GM21619 (cell line): ENCODE data around the gene TNFRSF4.

ENCODE experiments used
- ATAC-seq: cut with Tn5 transposase; IDR thresholded peaks from one replicate; pipeline ENCODE4 v1.9.1; 2021; ENCODE audit not compliant: unreplicated experiment

Gene TNFRSF4

GRCh38 chr1:1171161-1171545, 42.8 kb downstream of the TNFRSF4 start:
- no peak for ATAC-seq

DNA sequence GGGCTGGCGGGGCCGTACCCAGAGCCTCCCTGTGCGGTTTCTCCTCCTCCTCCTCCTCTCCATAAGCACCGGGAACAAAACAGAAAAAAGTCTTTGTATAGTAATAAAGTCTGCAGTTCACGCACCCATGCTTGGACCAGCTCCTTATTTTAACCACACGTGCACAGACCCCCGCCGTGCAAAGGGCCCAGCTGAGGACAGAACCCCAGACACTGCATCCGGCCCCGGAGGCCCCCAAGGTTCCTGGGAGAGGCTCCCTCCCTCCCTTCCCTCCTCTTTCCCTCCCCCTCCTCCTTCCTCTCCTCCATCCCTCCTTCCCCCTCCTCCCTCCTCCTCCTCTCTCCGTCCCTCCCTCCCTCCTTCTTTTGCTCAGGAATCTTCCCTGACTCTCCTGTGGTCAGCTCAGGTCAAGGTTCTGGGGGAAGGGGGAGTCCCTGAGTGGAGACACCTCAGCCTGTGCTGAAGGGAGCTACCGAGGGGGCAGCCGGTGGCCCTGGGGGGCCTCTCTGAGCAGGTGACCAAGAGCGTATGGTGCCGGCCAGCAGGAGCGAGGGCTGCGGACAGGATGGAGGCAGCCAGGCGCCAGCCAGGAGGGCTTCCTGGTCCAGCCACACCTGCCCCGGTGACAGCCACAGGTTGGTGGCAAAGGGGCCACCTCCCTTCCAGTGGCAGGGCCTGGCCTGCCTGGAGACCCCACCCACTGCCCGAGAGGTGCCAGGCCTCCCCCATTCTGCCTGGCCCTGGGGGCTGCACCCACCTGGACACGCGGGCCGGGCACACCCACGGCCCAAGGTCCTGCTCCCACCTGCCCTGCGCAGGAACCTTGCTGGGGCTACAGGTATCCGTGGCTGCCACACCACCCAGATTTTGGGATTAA, 43.5 kb downstream of the TNFRSF4 start:
- no peak for ATAC-seq

GRCh38 chr1:1169429-1170214, 44.3 kb downstream of the TNFRSF4 start:
- ATAC-seq: no peak

DNA sequence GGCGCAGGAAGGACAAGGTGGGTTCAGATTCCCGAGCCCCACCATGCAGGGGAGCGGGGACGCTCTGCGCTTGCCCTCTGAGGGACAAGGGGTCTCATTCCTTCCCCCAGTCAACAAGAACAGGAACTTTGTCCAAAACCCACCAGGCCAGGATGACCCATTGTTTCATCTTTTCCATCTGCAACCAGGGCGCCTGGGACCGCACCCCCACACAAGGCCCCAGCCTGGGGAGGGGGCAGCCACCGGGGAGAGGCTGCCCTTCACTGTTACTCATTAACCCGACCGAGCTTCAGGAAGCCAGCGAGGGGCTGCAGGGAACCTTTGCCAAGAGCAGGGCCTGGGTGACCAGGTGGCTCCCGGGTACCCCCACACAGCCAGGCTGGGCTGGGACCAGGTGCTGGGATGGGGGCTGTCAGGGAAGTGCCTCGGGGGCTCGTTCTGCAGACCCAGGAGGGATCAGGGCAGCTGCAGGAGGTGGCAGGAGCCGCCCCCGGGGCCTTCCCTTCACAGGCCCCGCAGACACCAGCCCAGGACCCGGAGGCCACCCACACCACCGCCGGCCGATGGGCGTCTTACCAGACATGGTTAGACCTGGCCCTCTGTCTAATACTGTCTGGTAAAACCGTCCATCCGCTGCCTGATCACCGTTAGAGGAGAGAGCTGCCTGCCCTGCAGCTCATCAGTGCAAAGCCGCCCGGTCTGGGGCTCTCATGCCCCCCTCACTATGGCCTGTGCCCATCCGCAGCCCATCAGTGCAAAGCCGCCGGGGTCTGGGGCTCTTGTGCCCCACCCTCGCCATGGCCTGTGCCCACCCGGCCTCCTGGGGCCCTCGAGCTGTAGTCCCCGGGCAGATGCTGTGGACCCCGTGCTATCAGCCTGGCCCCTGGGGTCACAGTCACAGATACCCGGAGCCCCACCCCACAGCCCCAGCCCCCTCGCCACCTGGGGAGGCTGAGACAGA, 45.2 kb downstream of the TNFRSF4 start:
- no peak for ATAC-seq

DNA sequence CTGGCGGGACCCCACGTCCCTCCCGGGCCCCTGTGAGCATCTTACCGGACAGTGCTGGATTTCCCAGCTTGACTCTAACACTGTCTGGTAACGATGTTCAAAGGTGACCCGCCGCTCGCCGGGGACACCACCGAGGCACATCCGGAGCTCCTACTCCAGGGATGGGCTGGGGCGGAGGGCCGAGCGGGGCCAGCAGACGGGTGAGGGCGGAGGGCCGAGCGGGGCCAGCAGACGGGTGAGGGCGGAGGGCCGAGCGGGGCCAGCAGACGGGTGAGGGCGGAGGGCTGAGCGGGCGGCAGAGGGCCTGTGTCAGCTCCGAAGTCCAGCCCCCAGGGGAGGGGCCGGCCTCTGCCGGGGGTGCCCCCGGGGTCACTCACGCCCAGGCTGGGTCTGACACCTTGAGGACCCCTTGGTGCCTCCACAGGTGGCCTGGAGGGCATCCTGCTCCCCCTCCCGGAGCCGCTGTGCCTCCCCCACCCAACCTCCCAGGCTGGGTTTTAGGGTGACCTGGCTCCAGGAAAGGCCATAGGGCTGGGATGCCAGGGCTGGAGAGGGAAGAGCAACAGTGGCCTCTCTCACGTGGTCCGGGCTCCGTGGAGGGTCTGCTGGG, 46.0 kb downstream of the TNFRSF4 start:
- ATAC-seq: no peak

DNA sequence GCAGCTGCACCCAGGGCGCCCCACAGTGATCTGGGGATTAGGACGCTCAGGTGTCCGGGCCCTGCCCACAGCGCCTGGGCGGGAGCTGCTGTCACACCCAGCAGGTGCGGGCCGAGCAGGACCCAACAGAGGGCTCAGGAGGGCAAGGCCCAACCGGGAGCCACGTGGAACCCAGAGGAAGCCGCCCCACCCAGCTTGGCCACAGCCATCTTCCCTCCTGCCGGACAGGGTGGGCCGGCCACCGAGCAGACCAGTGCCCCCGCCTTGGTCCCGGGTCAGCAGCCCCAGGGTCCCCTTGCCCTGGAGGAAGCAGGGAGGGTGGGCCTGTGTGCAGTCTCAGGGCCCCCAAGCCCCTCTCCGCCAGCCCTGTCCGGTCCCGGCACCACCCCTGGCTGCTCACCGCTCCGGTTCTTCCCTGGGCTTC, 46.5 kb downstream of the TNFRSF4 start:
- no peak for ATAC-seq

DNA sequence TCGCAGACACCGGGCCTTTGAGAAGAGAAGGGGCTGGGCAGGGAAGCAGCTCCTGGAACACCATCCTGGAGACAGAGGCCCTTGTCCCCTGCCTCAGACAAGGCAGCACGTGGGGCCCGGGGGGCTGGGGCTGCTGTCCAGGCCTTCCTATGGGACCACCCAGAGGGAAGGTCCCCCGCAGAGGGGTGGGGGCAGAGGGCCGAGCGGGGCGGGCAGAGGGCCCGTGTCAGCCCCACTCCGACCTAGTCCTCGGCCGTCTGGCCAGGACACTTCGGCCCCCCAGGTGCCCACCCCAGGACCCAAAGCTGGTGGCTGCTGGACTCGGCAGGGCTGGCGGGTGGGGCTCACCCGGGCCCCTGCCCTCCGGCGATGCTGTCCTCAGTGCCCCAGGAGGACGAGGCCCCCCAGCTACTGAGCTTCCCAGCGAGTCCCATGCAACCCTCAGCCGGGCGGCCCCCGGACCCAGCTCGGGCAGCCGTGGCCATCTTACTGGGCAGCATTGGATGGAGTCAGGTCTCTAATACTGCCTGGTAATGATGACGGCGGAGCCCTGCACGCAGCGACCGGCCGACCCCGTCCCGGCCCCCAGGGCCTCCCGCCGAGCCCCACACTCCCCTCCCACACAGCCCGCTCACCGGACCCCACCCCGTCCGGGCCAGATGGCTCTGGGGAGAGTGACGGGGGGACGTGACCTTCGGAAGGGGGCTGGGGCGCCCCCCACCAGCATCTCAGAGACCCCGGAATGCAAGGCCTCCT, 47.1 kb downstream of the TNFRSF4 start:
- ATAC-seq: no peak

DNA sequence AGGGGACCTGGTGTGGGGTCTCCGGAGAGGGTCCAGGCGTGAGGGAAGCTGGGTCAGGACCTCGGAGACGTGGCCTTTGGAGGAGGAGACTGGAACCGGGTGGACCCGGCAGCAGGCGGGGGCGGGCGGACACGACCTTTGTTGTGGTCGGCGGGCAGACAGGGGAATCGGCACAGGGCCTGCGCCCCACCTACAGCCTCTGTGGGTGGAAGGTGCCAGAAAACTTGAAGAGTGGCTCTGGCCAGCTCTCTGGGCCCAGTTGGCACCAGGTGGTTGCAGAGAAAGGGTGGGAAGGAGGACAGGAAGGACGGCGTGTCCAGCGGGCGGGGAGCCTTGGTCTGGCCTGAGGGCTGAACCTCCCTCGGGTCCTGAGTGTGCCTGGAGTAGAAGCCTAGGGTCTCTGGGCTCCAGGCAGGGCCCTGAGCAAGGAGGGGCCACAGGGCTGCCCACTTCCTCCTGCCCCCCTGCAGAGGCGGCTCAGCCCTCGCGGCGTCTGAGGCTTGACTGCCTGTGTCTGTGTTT, 48.0 kb downstream of the TNFRSF4 start:
- ATAC-seq: no peak

DNA sequence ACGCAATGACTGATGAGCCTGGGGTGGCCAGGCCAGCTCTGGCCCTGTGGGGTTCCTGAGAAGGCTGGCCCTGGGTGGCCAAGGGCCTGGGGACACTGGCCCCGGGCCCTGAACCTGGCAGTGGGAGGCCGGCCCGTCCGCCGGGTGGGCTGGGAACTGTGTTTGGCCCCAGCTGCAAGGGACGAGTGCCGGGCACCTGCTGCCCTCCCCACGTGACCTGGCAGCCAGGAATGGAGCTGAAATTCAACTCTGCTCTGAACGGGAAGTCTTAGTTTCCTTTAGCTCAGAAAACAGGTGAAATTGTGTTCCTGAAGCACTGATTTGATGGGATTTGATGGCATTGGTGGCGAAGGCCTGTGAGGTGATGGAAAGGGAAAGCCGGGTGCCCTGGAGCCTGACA, 48.5 kb downstream of the TNFRSF4 start:
- ATAC-seq: no peak

GRCh38 chr1:1164701-1165451, 49.1 kb downstream of the TNFRSF4 start:
- ATAC-seq: no peak

DNA sequence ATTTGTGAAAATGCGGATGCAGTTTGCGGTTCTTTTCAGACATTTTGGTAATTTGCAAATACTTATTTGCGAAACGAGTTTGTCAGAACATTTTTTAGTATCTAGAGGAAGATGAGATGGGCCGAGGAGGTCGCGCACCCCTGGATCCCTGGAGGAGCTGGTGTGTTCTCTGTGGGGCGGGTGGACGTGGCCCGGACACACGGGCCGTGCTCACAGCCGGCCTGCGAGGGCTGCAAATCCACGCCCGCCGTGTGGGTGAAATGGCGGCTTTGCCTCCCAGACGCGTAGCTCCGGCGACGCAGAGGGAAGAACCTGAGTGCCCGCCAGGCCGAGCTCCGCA, 49.6 kb downstream of the TNFRSF4 start:
- no peak for ATAC-seq

DNA sequence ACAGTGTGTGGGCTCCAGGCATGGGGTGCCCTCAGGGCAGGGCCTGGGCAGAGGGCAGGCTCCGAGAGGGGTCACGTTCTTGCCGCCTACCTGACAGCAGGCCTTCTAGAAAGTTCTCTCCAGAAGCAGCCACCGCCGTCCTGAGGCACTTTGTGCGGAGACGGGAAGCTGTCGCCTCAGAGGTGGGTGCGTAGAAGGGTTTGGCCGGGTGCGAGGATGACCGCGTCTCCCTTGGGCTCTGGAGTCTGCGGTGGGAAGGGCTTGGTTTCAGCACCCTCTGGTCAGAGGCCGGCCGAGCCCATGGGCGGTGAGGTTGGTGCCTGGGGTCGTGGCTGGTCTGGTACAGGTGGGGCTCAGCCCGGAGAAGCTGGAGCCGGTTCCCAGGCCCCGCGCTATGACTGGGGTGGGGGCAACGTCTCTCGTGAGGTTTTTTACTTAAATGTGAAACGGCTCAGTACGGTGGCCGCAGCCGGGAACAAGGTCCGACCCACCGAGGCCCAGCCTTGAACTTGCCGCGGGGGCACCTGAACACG, 50.3 kb downstream of the TNFRSF4 start:
- ATAC-seq: no peak

DNA sequence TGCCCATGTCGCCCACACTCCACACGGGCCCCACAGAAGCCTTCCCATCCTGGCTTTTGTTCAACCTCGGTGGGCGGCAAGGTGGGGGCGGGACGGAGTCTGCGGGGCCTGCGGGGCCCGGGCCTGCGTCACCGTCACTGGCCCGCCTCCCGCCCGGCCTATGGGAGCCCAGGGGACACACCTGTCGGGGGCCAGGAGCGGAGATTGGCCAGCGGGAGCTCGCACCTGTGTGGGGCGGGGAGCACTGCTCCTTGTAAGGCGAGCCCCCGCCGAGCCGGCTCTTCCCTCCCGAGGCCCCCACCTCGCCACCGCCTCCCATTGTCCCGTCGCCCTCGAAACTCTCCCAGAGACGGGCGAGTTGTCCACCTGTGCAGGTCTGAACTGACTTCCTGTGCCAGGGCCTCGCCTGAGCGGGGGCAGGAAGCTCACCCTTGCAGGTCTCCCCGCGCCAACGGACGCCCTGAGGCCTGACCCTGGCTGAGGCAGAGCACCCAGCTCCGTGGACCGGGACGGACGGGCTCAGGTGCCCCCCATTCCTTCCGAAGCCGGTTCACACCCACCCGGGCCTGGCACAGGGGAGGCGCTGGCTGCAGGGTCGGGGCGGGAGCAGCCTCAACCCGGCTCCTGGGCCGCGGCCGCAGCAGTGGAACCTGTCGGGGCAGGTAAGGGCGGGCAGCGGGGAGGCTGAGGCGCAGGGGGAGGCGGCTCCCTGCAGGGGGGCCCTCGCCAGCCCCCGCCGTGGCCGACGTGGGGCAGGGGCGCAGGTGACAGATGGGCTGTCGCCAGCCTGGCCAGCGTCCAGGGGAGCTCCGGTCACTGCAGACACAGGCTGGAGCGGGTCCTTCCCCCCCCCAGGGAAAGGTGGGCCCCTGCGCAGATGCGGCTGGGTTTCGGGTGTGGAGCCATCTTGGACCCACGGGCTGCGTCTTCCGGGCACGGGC, 51.1 kb downstream of the TNFRSF4 start:
- ATAC-seq: no peak

GRCh38 chr1:1161683-1162079, 52.3 kb downstream of the TNFRSF4 start:
- ATAC-seq: no peak
